D341Med (cell line): Measurements from ENCODE around the gene MT1E.

Source experiments
- DNase-seq: peaks from one replicate; pipeline ENCODE4 v3.0.0; 2012; ENCODE audit warnings: low spot score

The MT1E gene

GRCh38 chr16:56626685-56627084, 1.1 kb downstream of the MT1E start:
- DNase-seq, result no peak

GRCh38 chr16:56628486-56629350, 3.1 kb downstream of the MT1E start:
- no peak for DNase-seq

GRCh38 chr16:56629531-56629930, 4.0 kb downstream of the MT1E start:
- no peak for DNase-seq

- no peak for DNase-seq
Observed at GRCh38 chr16:56630134-56630533, 4.6 kb downstream of the MT1E start.

- no peak for DNase-seq
Observed at GRCh38 chr16:56631197-56631596, 5.6 kb downstream of the MT1E start.

- DNase-seq, result no peak
Observed at GRCh38 chr16:56631832-56632155, 6.2 kb downstream of the MT1E start.

GRCh38 chr16:56632156-56632847, 6.7 kb downstream of the MT1E start, which contains the start of gene MT1M:
Gene MT1M (plus strand): TSS chr16:56632659. CDS start chr16:56632732, 73 bp downstream.
- no peak for DNase-seq

GRCh38 chr16:56632848-56633365, 7.3 kb downstream of the MT1E start:
- no peak for DNase-seq

GRCh38 chr16:56633535-56633934, 8.0 kb downstream of the MT1E start:
- DNase-seq, result no peak

GRCh38 chr16:56634715-56635440, 9.3 kb downstream of the MT1E start:
- no peak for DNase-seq

- no peak for DNase-seq
Observed at GRCh38 chr16:56635441-56635967, 9.9 kb downstream of the MT1E start.

- no peak for DNase-seq
Observed at GRCh38 chr16:56636616-56637413, 11.2 kb downstream of the MT1E start.

- DNase-seq, result no peak
Observed at GRCh38 chr16:56637814-56638750, 12.5 kb downstream of the MT1E start, which contains the start of gene MT1A. Gene MT1A (plus strand): TSS chr16:56638666. CDS start chr16:56638739, 73 bp downstream.

GRCh38 chr16:56639045-56639444, 13.5 kb downstream of the MT1E start:
- no peak for DNase-seq

- DNase-seq, result no peak
Observed at GRCh38 chr16:56640076-56640475, 14.5 kb downstream of the MT1E start.

- DNase-seq, result no peak
Observed at GRCh38 chr16:56641166-56641565, 15.6 kb downstream of the MT1E start.

GRCh38 chr16:56643080-56643778, 17.6 kb downstream of the MT1E start:
- DNase-seq, result no peak

GRCh38 chr16:56643833-56644232, 18.3 kb downstream of the MT1E start:
- DNase-seq, result no peak

- DNase-seq, result no peak
Observed at GRCh38 chr16:56645311-56645710, 19.7 kb downstream of the MT1E start.

- no peak for DNase-seq
Observed at GRCh38 chr16:56645838-56646237, 20.3 kb downstream of the MT1E start.
